BE2C (cell line): Measurements from ENCODE around the gene CNNM1.

ENCODE experiments used
- DNase-seq: peaks from one replicate; pipeline ENCODE4 v3.0.0-alpha.2; 2020
- H3K27me3 ChIP-seq: fragments of 250-450 bp; sonication (Bioruptor Pico); 2 replicates; pipeline ENCODE4 v1.5.1; 2020; ENCODE audit warnings: mild to moderate bottlenecking
- H3K36me3 ChIP-seq: fragments of 250-450 bp; sonication (Bioruptor Pico); 2 replicates; pipeline ENCODE4 v1.5.1; 2020; ENCODE audit warnings: mild to moderate bottlenecking
- H3K4me1 ChIP-seq: fragments of 250-450 bp; sonication (Bioruptor Pico); 2 replicates; pipeline ENCODE4 v1.5.1; 2020
- H3K4me3 ChIP-seq: 2 replicates; pipeline ENCODE4 v1.5.1; 2011; ENCODE audit warnings: low read depth, low read length
- H3K9me3 ChIP-seq: fragments of 250-450 bp; sonication (Bioruptor Pico); 2 replicates; pipeline ENCODE4 v1.5.1; 2020
- TF ChIP-seq, protein P1 (sequence below): IDR thresholded peaks from 2 replicates; pipeline ENCODE4 v1.5.1; 2012; ENCODE audit warnings: mild to moderate bottlenecking, low read depth, low read length

Gene CNNM1

DNA sequence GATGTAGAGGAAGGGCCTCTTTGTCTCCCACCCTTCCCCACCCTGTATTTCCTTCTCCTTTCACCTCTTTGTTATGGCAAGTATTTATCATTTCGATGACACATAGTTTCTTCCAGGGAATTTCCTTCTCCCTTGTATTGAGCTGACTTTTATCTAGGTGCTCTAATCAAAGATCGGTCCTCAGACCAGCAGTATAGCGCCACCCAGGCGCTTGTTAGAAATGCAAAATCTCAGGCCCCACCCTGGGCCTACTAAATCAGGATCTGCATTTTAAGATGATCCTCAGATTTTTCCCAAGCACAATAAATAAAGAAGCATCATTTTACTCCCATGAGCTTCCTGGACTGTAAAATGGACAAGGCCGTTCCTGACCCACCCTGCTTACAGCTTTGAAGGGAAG is 113.2 kb downstream of the CNNM1 start:
- DNase-seq = no peak
- Histone ChIP-seq H3K27me3 (peaks cover 2% of the 10 kb centered on the region; the same call in 1 of the 2 replicates), H3K4me3 (no peak overlapping the region), H3K4me1 (no peaks in the 10 kb centered on the region), H3K36me3 (no peaks in the 10 kb centered on the region), H3K9me3 (no peaks in the 10 kb centered on the region)
- TF ChIP-seq, protein P1, sequence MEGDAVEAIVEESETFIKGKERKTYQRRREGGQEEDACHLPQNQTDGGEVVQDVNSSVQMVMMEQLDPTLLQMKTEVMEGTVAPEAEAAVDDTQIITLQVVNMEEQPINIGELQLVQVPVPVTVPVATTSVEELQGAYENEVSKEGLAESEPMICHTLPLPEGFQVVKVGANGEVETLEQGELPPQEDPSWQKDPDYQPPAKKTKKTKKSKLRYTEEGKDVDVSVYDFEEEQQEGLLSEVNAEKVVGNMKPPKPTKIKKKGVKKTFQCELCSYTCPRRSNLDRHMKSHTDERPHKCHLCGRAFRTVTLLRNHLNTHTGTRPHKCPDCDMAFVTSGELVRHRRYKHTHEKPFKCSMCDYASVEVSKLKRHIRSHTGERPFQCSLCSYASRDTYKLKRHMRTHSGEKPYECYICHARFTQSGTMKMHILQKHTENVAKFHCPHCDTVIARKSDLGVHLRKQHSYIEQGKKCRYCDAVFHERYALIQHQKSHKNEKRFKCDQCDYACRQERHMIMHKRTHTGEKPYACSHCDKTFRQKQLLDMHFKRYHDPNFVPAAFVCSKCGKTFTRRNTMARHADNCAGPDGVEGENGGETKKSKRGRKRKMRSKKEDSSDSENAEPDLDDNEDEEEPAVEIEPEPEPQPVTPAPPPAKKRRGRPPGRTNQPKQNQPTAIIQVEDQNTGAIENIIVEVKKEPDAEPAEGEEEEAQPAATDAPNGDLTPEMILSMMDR = no peak

DNA sequence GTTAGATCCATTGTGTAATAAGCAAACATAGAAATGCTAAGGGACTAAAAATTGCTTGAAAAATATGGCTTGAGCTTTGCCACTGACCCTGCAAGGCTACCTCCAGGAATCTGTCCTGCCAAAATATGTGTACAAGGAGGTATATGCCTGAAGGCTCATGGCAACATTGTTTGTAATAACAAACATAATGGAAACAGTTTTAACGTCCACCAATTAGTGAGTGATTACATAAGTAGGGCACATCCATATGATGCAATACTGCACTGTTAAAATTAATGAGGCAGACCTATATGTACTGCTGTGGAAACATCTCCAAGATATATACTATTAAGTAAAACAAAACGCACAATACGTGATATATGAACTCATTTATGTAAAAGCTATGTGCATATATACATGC is 114.3 kb downstream of the CNNM1 start:
- no peak overlapping the region for H3K4me3 ChIP-seq
- no peaks in the 10 kb centered on the region for H3K36me3 ChIP-seq
- H3K4me1 ChIP-seq = no peaks in the 10 kb centered on the region
- no peaks in the 10 kb centered on the region for H3K9me3 ChIP-seq
- TF ChIP-seq, protein P1 = no peak
- H3K27me3 ChIP-seq = peaks cover 5% of the 10 kb centered on the region; the same call in 1 of the 2 replicates
- DNase-seq = no peak
